ENCODE measurements around the gene ALDH3A2.

Gene ALDH3A2

DNA sequence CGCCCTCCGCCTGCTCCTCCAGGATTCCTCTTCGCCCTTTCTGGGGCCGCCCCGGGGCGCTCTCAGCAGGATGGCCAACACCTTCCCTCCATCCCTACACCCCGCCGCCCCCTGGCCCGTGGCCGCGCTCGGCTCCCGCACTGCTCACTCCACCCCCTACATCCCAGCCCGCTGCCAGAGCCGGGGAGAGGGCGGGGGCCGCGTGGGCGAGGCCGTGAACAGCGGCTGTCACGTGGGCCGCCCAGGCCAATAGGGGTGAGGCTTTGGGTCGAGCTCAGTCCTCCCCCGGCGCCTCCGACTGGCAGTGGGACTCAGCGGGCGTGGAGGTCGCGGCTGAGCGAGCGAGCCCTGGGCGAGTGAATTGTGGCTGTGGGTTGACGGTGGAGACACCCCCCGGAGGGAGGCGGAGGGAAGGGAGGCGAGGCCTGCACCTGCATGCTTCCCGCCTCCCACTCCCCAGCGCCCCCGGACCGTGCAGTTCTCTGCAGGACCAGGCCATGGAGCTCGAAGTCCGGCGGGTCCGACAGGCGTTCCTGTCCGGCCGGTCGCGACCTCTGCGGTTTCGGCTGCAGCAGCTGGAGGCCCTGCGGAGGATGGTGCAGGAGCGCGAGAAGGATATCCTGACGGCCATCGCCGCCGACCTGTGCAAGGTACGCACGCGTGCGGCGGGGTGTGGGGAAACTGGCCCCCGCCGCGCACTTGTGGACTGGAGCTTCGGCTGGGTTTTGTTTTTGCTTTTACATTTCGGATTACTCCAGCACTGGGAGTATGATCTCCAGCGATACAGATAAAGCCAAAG lies at the start of gene ALDH3A2:
Gene ALDH3A2 (plus strand): TSS at position 277 of the 799 bp plus-strand sequence. CDS start 221 bp downstream, at position 498.
- DNase-seq = peak; percentile 92

DNA sequence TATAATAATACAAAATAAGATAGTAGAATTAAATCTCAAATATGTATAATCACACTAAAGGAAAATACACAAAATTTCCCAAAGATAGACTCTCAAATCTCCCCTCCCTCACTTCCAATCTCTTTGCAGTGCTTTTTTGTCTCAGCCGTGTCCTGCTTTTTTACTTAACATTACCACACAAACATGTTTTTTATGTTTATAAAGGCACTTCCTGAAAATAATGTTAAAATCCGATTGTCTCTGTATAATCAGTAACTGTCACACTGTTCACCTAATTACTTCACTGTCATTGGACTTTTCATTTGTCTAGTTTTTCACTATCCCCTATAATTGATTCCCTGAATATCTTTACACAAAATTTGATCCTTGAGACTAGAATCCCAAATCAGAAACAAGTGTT lies 38.2 kb upstream of the ALDH3A2 start:
- no peak for DNase-seq

- DNase-seq = no peak
These were observed 37.7 kb upstream of the ALDH3A2 start for GRCh38 chr17:19610879-19611278.

DNA sequence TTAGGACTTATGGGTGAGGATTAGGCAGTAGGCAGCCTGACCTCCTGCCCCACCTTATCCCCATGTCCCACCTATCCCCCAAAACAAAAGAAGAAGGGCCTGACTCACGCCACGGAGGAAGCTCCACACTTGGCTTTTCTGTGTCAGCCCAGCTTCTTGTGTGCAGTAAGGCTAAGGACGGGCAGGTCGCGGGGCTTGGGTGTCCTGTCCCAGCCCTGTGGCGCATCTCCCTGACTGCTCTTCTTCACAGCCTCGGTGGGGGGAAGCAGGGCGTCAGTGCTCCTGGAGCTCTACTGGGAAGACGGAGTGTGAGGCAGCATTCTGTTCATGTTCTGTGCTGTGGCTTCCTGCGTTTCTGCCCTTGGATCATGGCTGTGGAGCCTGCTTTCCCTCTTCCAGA lies 34.6 kb upstream of the ALDH3A2 start:
- DNase-seq = no peak

GRCh38 chr17:19614900-19615299 lies 33.7 kb upstream of the ALDH3A2 start:
- no peak for DNase-seq

DNA sequence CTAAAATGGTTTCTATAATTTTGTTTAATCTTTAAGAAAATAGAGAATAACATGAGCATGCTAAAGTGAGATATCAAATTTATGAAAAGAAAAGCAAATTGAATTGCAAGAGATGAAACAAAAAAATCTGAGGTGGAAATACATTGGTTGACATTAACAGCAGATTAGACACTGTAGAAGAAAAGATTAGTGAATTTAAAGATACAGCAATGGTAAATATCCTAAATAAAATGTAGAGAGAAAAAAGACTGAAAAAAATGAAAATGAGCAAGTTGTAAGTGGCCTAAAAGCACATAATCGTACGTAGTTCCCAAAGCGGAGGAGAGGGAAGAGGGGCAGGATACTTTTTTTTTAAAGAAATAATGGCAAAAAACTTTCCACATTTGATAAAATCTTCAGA lies 30.5 kb upstream of the ALDH3A2 start:
- no peak for DNase-seq

GRCh38 chr17:19619705-19620325 lies 28.7 kb upstream of the ALDH3A2 start:
- no peak for DNase-seq

DNA sequence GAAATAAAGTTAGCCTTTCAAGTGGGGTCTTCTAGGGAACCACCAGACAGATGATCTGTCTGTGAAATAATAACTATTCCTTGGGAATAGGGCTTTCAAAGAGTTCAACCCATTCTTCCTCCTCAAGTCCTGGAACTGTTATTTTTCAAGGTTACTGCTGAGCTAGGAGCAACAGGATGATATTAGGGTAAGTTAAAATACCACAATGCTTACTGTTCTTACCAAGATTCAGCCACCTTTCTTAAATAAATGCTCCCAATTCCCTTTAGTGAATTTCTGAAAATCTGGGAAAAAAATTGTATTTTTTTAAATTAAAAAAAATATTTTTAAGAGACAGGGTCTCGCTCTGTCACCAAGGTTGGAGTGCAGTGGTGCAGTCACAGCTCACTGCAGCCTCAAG lies 26.9 kb upstream of the ALDH3A2 start:
- DNase-seq = no peak

- no peak for DNase-seq
These were observed 22.5 kb upstream of the ALDH3A2 start for GRCh38 chr17:19626079-19626478.

GRCh38 chr17:19629449-19629848 lies 19.1 kb upstream of the ALDH3A2 start:
- no peak for DNase-seq

- no peak for DNase-seq
These were observed 18.5 kb upstream of the ALDH3A2 start for GRCh38 chr17:19630035-19630434.

DNA sequence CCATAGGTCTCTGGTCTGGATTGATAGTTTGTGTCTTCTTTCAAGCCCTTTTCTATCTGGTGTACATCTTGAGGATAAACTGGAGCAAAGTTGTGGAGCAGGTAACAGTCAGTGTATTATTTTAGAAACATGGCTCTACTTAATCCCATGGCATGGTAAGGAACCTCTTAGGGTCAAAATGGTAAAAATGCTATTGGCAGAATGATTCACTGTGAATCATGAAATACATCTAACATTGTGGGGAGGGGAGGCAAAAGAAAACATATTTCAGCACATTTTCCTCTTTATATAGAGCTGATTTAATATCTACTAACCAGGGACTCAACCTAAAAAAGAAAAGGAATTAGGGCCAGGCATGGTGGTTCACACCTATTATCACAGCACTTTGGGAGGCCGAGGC lies 17.9 kb upstream of the ALDH3A2 start:
- no peak for DNase-seq

DNA sequence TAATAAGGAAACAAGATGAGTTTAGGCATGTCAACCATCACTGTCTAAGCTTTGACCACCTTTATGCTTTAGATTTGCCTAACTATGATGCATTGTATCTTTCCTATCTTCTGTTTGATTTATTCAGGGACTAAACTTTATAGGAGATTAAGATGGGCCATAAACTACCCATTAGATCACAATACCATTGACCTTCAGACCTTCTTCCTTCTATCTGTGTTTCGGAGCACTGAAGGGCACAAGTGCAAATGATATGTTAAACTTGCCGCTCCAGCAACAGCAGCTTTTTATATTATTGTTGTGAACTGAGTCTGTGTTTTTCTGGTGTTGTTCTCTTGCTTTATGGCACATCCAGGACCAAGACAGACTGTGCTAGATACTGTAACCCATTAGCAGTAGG lies 16.6 kb upstream of the ALDH3A2 start:
- DNase-seq = no peak

GRCh38 chr17:19641687-19642372 lies 6.7 kb upstream of the ALDH3A2 start:
- DNase-seq = no peak

- no peak for DNase-seq
These were observed 6.1 kb upstream of the ALDH3A2 start for GRCh38 chr17:19642373-19642893.

- DNase-seq = no peak
These were observed 3.9 kb upstream of the ALDH3A2 start for GRCh38 chr17:19644493-19645210.

- peak; percentile 56 for DNase-seq
These were observed 2.8 kb upstream of the ALDH3A2 start for GRCh38 chr17:19645734-19646201.

- no peak for DNase-seq
These were observed 1.5 kb upstream of the ALDH3A2 start for GRCh38 chr17:19646788-19647696.

GRCh38 chr17:19647697-19648474 lies 665 bp upstream of the ALDH3A2 start:
- DNase-seq = no peak

GRCh38 chr17:19649274-19649541 lies 657 bp downstream of the ALDH3A2 start:
- no peak for DNase-seq

DNA sequence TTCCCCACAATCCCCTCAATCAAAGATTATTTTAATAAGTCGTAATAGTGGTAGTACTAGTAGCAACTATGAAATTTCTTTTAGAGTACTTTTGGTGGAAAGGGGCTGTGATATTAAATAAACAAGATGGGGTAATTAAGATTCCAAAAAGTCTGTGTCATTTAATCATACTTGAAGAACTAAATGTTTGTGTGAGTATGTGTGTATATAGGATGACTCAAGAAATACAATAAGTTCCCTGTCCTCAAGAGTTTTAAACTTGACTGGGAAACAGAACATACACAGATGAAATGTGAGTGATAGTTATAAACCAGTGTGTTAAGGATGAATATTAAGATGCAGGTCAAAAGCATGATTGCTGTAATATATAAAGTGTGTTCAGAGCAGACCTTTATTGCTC lies 2.3 kb downstream of the ALDH3A2 start:
- no peak for DNase-seq

All from activated T-cell treated with anti-CD3 and anti-CD28 coated beads, Interleukin-2, amount 50 U/mL, for 1 hour (primary cell).